Ovary (tissue), 9 donors: ENCODE results near the gene MBNL2. TPM values are rescaled to one million over a fixed set of nuclear protein-coding genes. Genes with fewer than 3 reads are reported as not detected.
A peak's percentile ranks its signal among the peaks of the same experiment; 100 is the strongest.

ENCODE experiments used
- DNase-seq, 5 donors: peaks; one replicate each; pipeline ENCODE4 v3.0.0-alpha.2; 2019 to 2020
- H3K27ac ChIP-seq, 2 donors: fragments of 200-600 bp; one replicate each; pipeline versions ENCODE4 v1.5.1 to v1.8.0; 2019 to 2022
- H3K27me3 ChIP-seq: fragments of 200-600 bp; one replicate; pipeline ENCODE4 v1.8.0; 2022
- H3K36me3 ChIP-seq: fragments of 200-600 bp; sonication (generic); one replicate; pipeline ENCODE4 v1.5.1; 2019
- H3K4me1 ChIP-seq: one replicate; pipeline ENCODE4 v1.8.1; 2013; ENCODE audit warnings: mild to moderate bottlenecking, moderate library complexity; ENCODE audit not compliant: insufficient read depth
- H3K4me3 ChIP-seq: fragments of 200-600 bp; sonication (generic); one replicate; pipeline ENCODE4 v1.5.1; 2017
- H3K9me3 ChIP-seq, 2 donors: fragments of 200-600 bp in 1 of 2; sonication (generic) in 1 of 2; one replicate each; pipeline versions ENCODE4 v1.5.1 to v1.8.1; 2013 to 2019; ENCODE audit warnings: mild to moderate bottlenecking in 1 of 2, moderate library complexity in 1 of 2
- EP300 ChIP-seq: sonication (generic); formaldehyde crosslinking; IDR thresholded peaks from one replicate; pipeline ENCODE4 v1.6.1; 2017; ENCODE audit warnings: antibody characterized with exemption
- POLR2A ChIP-seq: fragments of 450-650 bp; IDR thresholded peaks from one replicate; pipeline ENCODE4 v1.6.1; 2017; ENCODE audit warnings: antibody characterized with exemption, mild to moderate bottlenecking, moderate library complexity
- WGBS, 3 donors: extraction: QIAGEN DNeasy Blood & Tissue Kit in 1 of 3; methylation state at CpG; one replicate each; pipeline versions ENCODE4 v1.1.5 to v1.1.7; 2013 to 2017; 5-methylcytosine and 5-hydroxymethylcytosine counted together
- intact Hi-C, 4 donors: fragments of 100-400 bp; cut with DNase I; formaldehyde crosslinking; loops; one replicate each; pipeline versions ENCODE4 v1.11.0 to v1.15.1; 2022 to 2023
- polyA plus RNA-seq, 2 donors: library from polyadenylated mRNA; stranded (reverse); fragments of 200-250 nt in 1 of 2; fragments of 350-450 nt in 1 of 2; fragmentation: Illumina TruSeq in 1 of 2; extraction: RNeasy Lipid Tissue Mini Kit (QIAGEN cat#74804) in 1 of 2; gene quantifications; one replicate each; pipeline ENCODE4 v1.2.3, GENCODE V29; 2013 to 2014
- total RNA-seq, 7 donors: library from RNA; depleted of rRNA in 2 of 7; stranded (reverse); fragments of >200 nt in 2 of 7; fragmentation: NEBNext Ultra II Directional in 3 of 7; extraction: Animal tissue kit (Norgen Biotek cat#: 25700) in 3 of 7; gene quantifications; one replicate each; pipeline versions ENCODE4 v1.1.0 to v1.2.4, GENCODE V29; 2016 to 2023
- TF ChIP-seq, protein P1 (sequence below), 3 donors: fragments of 450-650 bp in 2 of 3; fragments of 200-600 bp in 1 of 3; IDR thresholded peaks; one replicate each; pipeline versions ENCODE4 v1.5.1 to v1.8.0; 2016 to 2022; ENCODE audit warnings: antibody characterized with exemption in 3 of 3, mild to moderate bottlenecking in 1 of 3
- donor health status: DM: no; HTN: no; CAD: no; lungs with moderate emphysema.
- donor health status: DM: no; HTN: no; CAD: no.
- donor health status: Bipolar disorder and iron deficiency.
- donor health status: DM: yes; HTN: yes; CAD: no.
- donor health status: DM: no; HTN: no; CAD: no.
- donor health status: DM: yes; HTN: yes; CAD: no.

MBNL2 gene
- total and polyA plus RNA-seq, 9 donors = 43.7 to 110 (median 92.1) TPM

DNA sequence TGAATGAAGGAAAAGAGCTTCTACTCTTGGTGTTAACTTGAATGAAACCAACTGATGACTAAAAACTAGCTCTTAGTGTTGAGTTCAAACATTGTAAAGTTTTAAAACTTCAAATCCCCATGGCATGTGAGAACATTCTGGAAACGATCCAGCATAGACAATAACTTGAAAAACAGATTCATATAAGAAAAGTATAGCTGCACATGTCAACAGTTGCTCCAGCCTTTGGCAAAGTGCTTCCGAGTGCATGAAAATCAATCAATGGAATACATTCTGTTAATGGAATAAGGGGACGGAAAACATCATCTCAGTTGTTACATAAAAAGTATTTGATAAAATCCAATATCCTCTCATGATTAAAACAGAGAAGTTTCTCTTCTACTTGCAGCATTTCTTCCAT is 89.8 kb downstream of the MBNL2 start:
- H3K4me3 ChIP-seq = no peak overlapping the region
- DNase-seq = no peak
- TF ChIP-seq EP300 (no peak), POLR2A (no peak)
- TF ChIP-seq, protein P1, sequence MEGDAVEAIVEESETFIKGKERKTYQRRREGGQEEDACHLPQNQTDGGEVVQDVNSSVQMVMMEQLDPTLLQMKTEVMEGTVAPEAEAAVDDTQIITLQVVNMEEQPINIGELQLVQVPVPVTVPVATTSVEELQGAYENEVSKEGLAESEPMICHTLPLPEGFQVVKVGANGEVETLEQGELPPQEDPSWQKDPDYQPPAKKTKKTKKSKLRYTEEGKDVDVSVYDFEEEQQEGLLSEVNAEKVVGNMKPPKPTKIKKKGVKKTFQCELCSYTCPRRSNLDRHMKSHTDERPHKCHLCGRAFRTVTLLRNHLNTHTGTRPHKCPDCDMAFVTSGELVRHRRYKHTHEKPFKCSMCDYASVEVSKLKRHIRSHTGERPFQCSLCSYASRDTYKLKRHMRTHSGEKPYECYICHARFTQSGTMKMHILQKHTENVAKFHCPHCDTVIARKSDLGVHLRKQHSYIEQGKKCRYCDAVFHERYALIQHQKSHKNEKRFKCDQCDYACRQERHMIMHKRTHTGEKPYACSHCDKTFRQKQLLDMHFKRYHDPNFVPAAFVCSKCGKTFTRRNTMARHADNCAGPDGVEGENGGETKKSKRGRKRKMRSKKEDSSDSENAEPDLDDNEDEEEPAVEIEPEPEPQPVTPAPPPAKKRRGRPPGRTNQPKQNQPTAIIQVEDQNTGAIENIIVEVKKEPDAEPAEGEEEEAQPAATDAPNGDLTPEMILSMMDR (IDR thresholded peaks at IDR 0.05) = no peak
- H3K27ac ChIP-seq = no peak overlapping the region
- H3K36me3 ChIP-seq = no peaks in the 10 kb centered on the region
- H3K4me1 ChIP-seq = peaks cover 30% of the 10 kb centered on the region
- intact Hi-C loops = no loop called here
- H3K27me3 ChIP-seq = no peaks in the 10 kb centered on the region
- no peaks in the 10 kb centered on the region for H3K9me3 ChIP-seq
- WGBS, 3 donors = 92 to 95% (median 93%) methylated on average over 3 of the region's 3 CpGs

DNA sequence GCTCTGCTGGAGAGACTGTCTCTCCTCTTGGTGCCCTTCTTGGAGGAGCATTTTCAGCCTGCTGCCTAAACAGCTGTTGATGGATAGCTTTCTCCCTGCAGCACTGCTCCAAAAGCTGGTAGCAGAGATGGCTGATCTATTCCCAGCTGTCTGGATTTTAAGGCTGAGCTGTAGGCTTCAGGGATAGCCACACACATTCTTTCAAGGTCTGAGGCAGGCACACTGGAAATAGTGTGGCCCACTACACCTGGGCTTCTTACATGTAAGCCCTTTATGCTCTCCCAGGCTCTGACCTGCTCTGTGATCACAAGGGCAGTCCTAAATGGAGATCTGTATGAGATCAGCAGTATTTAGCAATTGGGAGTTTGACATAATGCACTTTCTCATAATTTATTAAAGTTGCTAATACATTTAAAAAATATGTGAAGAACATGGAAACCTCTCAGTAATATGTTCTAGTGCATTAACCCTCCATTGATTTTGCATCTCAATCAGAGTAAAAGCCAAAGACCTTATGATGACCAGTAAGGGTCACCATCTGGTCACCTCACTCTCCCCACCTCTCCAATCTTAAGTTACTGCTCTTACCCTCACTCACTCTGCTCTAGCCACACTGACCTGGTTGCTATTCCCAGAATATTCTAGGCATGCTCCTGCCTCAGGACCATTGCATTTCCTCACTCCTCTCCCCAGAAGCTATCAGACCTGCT is 91.6 kb downstream of the MBNL2 start:
- TF ChIP-seq POLR2A (no peak), EP300 (no peak)
- TF ChIP-seq, protein P1 (IDR thresholded peaks at IDR 0.05) = no peak
- intact Hi-C loops = no loop called here
- Histone ChIP-seq H3K36me3 (no peaks in the 10 kb centered on the region), H3K9me3 (no peaks in the 10 kb centered on the region), H3K27me3 (no peaks in the 10 kb centered on the region), H3K27ac (no peak overlapping the region), H3K4me3 (no peak overlapping the region), H3K4me1 (peaks cover 25% of the 10 kb centered on the region)
- DNase-seq = no peak

- peak in 2 of 5 donors; percentile 28 to 65 for DNase-seq
- H3K27me3 ChIP-seq = no peaks in the 10 kb centered on the region
- no peak overlapping the region for H3K27ac ChIP-seq
- intact Hi-C loops = no loop called here
- H3K9me3 ChIP-seq = no peaks in the 10 kb centered on the region
- no peak overlapping the region for H3K4me3 ChIP-seq
- peaks cover 30% of the 10 kb centered on the region for H3K4me1 ChIP-seq
- H3K36me3 ChIP-seq = no peaks in the 10 kb centered on the region
- TF ChIP-seq POLR2A (no peak), EP300 (no peak)
- TF ChIP-seq, protein P1 (IDR thresholded peaks at IDR 0.05) = no peak
- WGBS, 3 donors = 8 to 32% (median 21%) methylated on average over 2 of the region's 2 CpGs
Measured at GRCh38 chr13:97316390-97316789, 94.3 kb downstream of the MBNL2 start.

- H3K36me3 ChIP-seq = no peaks in the 10 kb centered on the region
- H3K27me3 ChIP-seq = no peaks in the 10 kb centered on the region
- intact Hi-C loops = no loop called here
- 55 to 72% (median 65%) methylated on average over 1 of the region's 1 CpG for WGBS, 3 donors
- no peak overlapping the region for H3K27ac ChIP-seq
- no peak overlapping the region for H3K4me3 ChIP-seq
- H3K9me3 ChIP-seq = no peaks in the 10 kb centered on the region
- H3K4me1 ChIP-seq = peaks cover 32% of the 10 kb centered on the region
- TF ChIP-seq EP300 (no peak), POLR2A (no peak)
- TF ChIP-seq, protein P1 (IDR thresholded peaks at IDR 0.05) = no peak
- DNase-seq = no peak
Measured at GRCh38 chr13:97317933-97318332, 95.8 kb downstream of the MBNL2 start.
